ENCODE data around the gene CBLL1. TPM values are rescaled to one million over a fixed set of nuclear protein-coding genes. Genes with fewer than 3 reads are reported as not detected.

Gene CBLL1
- polyA plus RNA-seq, 3 donors: 15.7 to 26.9 (median 20.6) TPM

DNA sequence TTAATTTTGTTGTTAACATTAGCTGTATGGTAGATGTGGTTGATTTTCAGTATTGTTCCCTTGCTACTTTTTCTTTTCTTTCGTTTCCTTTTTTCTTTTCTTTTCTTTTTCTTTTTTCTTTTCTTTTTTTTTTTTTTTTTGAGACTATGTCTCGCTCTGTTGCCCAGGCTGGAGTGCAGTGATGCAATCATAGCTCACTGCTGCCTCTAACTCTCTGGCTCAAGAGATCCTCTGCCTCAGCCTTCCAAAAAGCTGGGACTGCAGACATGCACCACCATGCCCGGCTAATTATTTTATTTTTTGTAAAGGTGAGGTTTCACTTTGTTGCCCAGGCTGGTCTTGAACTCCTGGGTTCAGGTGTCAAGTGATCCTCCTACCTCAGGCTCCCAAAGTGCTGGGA lies 44.7 kb downstream of the CBLL1 start:
- no peaks in the 10 kb centered on the region for H3K4me1 Mint-ChIP-seq
- H3K27ac Mint-ChIP-seq: no peak overlapping the region
- no peaks in the 10 kb centered on the region for H4K20me1 ChIP-seq (ENCODE audit: insufficient read depth, low read length)

DNA sequence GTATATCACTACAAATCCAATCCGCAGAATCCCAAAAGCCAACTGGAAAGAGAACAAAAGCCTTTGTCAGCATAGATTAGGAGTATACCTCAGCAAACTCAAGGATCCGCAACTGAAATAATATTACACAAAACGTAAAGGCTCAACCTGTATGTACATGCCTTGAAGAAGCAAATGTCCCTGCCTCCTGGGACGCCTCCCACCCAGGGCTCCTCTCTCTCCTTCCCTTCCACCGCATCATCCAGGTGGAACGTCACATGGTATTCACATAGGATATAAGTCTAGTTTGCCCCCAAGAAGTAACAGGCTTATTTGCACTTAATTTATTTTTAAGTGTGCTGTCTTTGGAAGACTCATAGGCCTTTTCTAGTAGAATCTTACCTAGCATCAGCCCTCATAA lies 45.7 kb downstream of the CBLL1 start:
- no peak overlapping the region for H3K27ac Mint-ChIP-seq
- peaks cover 0 to 2% (median 0%) of the 10 kb centered on the region in 7 donors for H3K9me3 Mint-ChIP-seq
- intact Hi-C loops (cut with micrococcal nuclease): no loop called here
- H3K4me3 Mint-ChIP-seq: no peak overlapping the region
- H3K4me1 Mint-ChIP-seq: no peaks in the 10 kb centered on the region
- Histone ChIP-seq H2AFZ (ENCODE audit: insufficient read depth, low read depth, low read length, poor library complexity, severe bottlenecking) (no peak overlapping the region), H3K27me3 (ENCODE audit: control insufficient read depth in 2 of 2, insufficient read depth in 2 of 2, low read length in 2 of 2) (no peaks in the 10 kb centered on the region), H3K4me3 (replicated peaks in 1 of 3; ENCODE audit: low read depth in 2 of 3, low read length in 3 of 3) (no peak overlapping the region), H3K79me2 (ENCODE audit: insufficient read depth, low read length) (no peaks in the 10 kb centered on the region), H3K27ac (ENCODE audit: low read depth in 1 of 2, low read length in 2 of 2) (no peak overlapping the region), H3K9ac (ENCODE audit: insufficient read depth, low read length, poor library complexity, severe bottlenecking) (no peak overlapping the region), H3K36me3 (replicated peaks in 1 of 2; ENCODE audit: control insufficient read depth in 1 of 2, insufficient read depth in 2 of 2, low read length in 2 of 2) (no peaks in the 10 kb centered on the region), H4K20me1 (ENCODE audit: insufficient read depth, low read length) (no peaks in the 10 kb centered on the region), H3K9me3 (replicated peaks in 1 of 2; ENCODE audit: control insufficient read depth in 1 of 2, insufficient read depth in 1 of 2, low read length in 2 of 2) (no peaks in the 10 kb centered on the region), H3K4me1 (ENCODE audit: control insufficient read depth in 1 of 2, insufficient read depth in 2 of 2, low read length in 2 of 2) (no peaks in the 10 kb centered on the region), H3K4me2 (replicated peaks; ENCODE audit: extremely low read depth, low read length, poor library complexity, severe bottlenecking) (no peak overlapping the region)
- H3K27me3 Mint-ChIP-seq (ENCODE audit: low read depth in 3 of 3): peaks cover 1 to 10% (median 4%) of the 10 kb centered on the region in 3 donors
- 100% methylated on average over 3 of the region's 6 CpGs for WGBS (ENCODE audit: insufficient coverage)
- H3K36me3 Mint-ChIP-seq: no peaks in the 10 kb centered on the region
- TF ChIP-seq, protein P1, sequence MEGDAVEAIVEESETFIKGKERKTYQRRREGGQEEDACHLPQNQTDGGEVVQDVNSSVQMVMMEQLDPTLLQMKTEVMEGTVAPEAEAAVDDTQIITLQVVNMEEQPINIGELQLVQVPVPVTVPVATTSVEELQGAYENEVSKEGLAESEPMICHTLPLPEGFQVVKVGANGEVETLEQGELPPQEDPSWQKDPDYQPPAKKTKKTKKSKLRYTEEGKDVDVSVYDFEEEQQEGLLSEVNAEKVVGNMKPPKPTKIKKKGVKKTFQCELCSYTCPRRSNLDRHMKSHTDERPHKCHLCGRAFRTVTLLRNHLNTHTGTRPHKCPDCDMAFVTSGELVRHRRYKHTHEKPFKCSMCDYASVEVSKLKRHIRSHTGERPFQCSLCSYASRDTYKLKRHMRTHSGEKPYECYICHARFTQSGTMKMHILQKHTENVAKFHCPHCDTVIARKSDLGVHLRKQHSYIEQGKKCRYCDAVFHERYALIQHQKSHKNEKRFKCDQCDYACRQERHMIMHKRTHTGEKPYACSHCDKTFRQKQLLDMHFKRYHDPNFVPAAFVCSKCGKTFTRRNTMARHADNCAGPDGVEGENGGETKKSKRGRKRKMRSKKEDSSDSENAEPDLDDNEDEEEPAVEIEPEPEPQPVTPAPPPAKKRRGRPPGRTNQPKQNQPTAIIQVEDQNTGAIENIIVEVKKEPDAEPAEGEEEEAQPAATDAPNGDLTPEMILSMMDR (IDR thresholded peaks at IDR 0.05): no peak
- no peak for DNase-seq

More for the DNA sequence above, 44.7 kb downstream of the CBLL1 start:
- Histone ChIP-seq H3K27ac (ENCODE audit: low read depth in 1 of 2, low read length in 2 of 2) (no peak overlapping the region), H3K27me3 (ENCODE audit: control insufficient read depth in 2 of 2, insufficient read depth in 2 of 2, low read length in 2 of 2) (no peaks in the 10 kb centered on the region), H3K9me3 (replicated peaks in 1 of 2; ENCODE audit: control insufficient read depth in 1 of 2, insufficient read depth in 1 of 2, low read length in 2 of 2) (no peaks in the 10 kb centered on the region), H3K36me3 (replicated peaks in 1 of 2; ENCODE audit: control insufficient read depth in 1 of 2, insufficient read depth in 2 of 2, low read length in 2 of 2) (no peaks in the 10 kb centered on the region), H3K4me1 (ENCODE audit: control insufficient read depth in 1 of 2, insufficient read depth in 2 of 2, low read length in 2 of 2) (no peaks in the 10 kb centered on the region), H3K79me2 (ENCODE audit: insufficient read depth, low read length) (no peaks in the 10 kb centered on the region), H3K9ac (ENCODE audit: insufficient read depth, low read length, poor library complexity, severe bottlenecking) (no peak overlapping the region), H2AFZ (ENCODE audit: insufficient read depth, low read depth, low read length, poor library complexity, severe bottlenecking) (no peak overlapping the region), H3K4me2 (replicated peaks; ENCODE audit: extremely low read depth, low read length, poor library complexity, severe bottlenecking) (no peak overlapping the region), H3K4me3 (replicated peaks in 1 of 3; ENCODE audit: low read depth in 2 of 3, low read length in 3 of 3) (no peak overlapping the region)
- peaks cover 0 to 6% (median 0%) of the 10 kb centered on the region in 7 donors for H3K9me3 Mint-ChIP-seq
- intact Hi-C loops (cut with micrococcal nuclease): no loop called here
- DNase-seq: no peak
- H3K27me3 Mint-ChIP-seq (ENCODE audit: low read depth in 3 of 3): peaks cover 1 to 10% (median 4%) of the 10 kb centered on the region in 3 donors
- H3K36me3 Mint-ChIP-seq: no peaks in the 10 kb centered on the region
- TF ChIP-seq, protein P1 (IDR thresholded peaks at IDR 0.05): no peak
- no peak overlapping the region for H3K4me3 Mint-ChIP-seq
- no CpG with 5 or more reads among the region's 3 CpGs for WGBS (ENCODE audit: insufficient coverage)
